Chondrocyte (in vitro differentiated cells): ENCODE data around the gene RASAL2. TPM values are rescaled to one million over a fixed set of nuclear protein-coding genes. Genes with fewer than 3 reads are reported as not detected.

Experiments used
- DNase-seq: peaks from one replicate; pipeline ENCODE4 v3.0.0; 2021; ENCODE audit warnings: mixed read lengths, low spot score
- H3K27ac Mint-ChIP-seq: one replicate; pipeline ENCODE4 v1.8.0; 2021; ENCODE audit warnings: mild to moderate bottlenecking, moderate library complexity, mixed read lengths; ENCODE audit not compliant: unreplicated experiment
- H3K27me3 Mint-ChIP-seq: 2 replicates; pipeline ENCODE4 v1.8.0; 2021; ENCODE audit warnings: low read depth, mixed read lengths
- H3K36me3 Mint-ChIP-seq: 2 replicates; pipeline ENCODE4 v1.8.0; 2021; ENCODE audit warnings: low read depth, mixed read lengths
- H3K4me1 Mint-ChIP-seq: 2 replicates; pipeline ENCODE4 v1.8.0; 2021; ENCODE audit warnings: low read depth, mild to moderate bottlenecking, mixed read lengths
- H3K4me3 Mint-ChIP-seq: one replicate; pipeline ENCODE4 v1.8.0; 2021; ENCODE audit warnings: mild to moderate bottlenecking, moderate library complexity, mixed read lengths; ENCODE audit not compliant: unreplicated experiment
- H3K9me3 Mint-ChIP-seq: 2 replicates; pipeline ENCODE4 v1.8.0; 2021; ENCODE audit warnings: low read depth, mixed read lengths
- total RNA-seq: library from RNA; stranded (reverse); gene quantifications from 3 replicates; pipeline ENCODE4 v1.2.1, GENCODE V29; 2021
- TF ChIP-seq, protein P1 (sequence below): fragments of 200-600 bp; sonication (generic); IDR thresholded peaks from 2 replicates; pipeline ENCODE4 v1.5.0; 2021; ENCODE audit warnings: antibody characterized with exemption, mild to moderate bottlenecking, moderate library complexity

The RASAL2 gene
- total RNA-seq, 1 donor from 2014 or later, result 40.1 TPM

DNA sequence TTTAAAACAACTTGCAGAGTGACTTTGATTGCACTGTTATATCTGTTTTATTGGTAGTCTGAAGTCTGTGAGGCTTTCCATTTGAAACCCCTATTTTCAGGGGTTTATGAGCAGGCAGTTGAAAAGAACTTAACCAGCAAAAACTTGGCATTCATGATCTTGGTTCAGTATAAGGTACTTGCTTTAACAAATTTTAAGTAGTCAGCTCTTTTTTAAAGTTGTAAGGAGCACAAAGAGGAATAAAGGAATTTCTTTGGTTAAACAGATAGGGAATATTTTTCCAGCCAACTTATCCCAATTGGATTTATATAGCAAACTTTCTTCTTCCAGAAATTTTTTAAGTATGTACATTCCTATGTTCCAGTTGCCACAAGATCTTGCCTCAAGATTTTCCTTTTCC lies 138.2 kb downstream of the RASAL2 start:
- Mint-ChIP-seq H3K27me3 (no peaks in the 10 kb centered on the region), H3K27ac (peak overlapping the region; percentile 71), H3K36me3 (no peaks in the 10 kb centered on the region), H3K4me1 (peaks cover 29% of the 10 kb centered on the region), H3K9me3 (no peaks in the 10 kb centered on the region), H3K4me3 (no peak overlapping the region)
- no peak for DNase-seq
- TF ChIP-seq, protein P1, sequence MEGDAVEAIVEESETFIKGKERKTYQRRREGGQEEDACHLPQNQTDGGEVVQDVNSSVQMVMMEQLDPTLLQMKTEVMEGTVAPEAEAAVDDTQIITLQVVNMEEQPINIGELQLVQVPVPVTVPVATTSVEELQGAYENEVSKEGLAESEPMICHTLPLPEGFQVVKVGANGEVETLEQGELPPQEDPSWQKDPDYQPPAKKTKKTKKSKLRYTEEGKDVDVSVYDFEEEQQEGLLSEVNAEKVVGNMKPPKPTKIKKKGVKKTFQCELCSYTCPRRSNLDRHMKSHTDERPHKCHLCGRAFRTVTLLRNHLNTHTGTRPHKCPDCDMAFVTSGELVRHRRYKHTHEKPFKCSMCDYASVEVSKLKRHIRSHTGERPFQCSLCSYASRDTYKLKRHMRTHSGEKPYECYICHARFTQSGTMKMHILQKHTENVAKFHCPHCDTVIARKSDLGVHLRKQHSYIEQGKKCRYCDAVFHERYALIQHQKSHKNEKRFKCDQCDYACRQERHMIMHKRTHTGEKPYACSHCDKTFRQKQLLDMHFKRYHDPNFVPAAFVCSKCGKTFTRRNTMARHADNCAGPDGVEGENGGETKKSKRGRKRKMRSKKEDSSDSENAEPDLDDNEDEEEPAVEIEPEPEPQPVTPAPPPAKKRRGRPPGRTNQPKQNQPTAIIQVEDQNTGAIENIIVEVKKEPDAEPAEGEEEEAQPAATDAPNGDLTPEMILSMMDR, result no peak

DNA sequence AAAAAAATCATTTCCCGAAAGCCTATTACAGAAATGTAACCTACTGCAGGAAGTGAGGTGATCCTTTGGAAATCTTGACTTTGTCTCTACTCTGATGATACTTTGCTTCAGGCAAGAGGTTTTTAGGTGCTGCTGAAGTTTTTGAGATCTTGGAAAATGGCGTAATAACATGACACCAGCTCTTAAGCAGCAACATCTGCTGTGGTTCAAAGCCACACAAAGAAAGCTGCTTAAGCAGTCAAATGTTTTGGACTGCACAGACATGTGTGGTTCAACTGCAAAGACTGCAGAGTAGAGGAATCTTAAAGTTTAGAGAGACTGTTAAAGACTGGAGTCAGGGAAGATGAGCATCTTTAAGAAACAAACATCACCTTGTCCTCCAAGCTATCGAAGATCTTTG lies 139.0 kb downstream of the RASAL2 start:
- TF ChIP-seq, protein P1, result no peak
- no peaks in the 10 kb centered on the region for H3K9me3 Mint-ChIP-seq
- no peak for DNase-seq
- no peaks in the 10 kb centered on the region for H3K27me3 Mint-ChIP-seq
- H3K36me3 Mint-ChIP-seq, result no peaks in the 10 kb centered on the region
- peak overlapping the region; percentile 3 for H3K27ac Mint-ChIP-seq
- no peak overlapping the region for H3K4me3 Mint-ChIP-seq
- peaks cover 30% of the 10 kb centered on the region for H3K4me1 Mint-ChIP-seq

DNA sequence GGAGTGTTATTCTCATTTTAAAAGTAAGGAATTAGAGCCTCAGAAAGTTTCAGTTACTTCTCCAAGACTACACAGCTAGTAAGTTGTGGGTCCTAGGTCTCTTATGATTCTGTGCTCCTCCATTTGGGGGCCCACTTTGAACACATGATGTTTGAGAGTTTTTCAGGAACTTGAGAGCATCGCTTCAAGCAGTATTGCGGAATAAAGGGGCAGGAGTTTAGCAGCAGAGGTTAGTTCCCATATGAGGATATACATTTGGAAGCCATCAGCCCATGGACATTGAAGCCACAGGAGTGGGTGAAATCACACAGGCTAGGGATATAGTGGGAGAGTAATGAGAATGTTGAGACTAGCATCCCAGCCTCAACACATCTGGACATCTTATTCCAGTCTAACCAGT lies 143.2 kb downstream of the RASAL2 start:
- Mint-ChIP-seq H3K4me3 (no peak overlapping the region), H3K36me3 (no peaks in the 10 kb centered on the region), H3K27ac (peak overlapping the region; percentile 53), H3K9me3 (no peaks in the 10 kb centered on the region), H3K27me3 (no peaks in the 10 kb centered on the region), H3K4me1 (peaks cover 56% of the 10 kb centered on the region)
- TF ChIP-seq, protein P1, result no peak
- DNase-seq, result no peak

DNA sequence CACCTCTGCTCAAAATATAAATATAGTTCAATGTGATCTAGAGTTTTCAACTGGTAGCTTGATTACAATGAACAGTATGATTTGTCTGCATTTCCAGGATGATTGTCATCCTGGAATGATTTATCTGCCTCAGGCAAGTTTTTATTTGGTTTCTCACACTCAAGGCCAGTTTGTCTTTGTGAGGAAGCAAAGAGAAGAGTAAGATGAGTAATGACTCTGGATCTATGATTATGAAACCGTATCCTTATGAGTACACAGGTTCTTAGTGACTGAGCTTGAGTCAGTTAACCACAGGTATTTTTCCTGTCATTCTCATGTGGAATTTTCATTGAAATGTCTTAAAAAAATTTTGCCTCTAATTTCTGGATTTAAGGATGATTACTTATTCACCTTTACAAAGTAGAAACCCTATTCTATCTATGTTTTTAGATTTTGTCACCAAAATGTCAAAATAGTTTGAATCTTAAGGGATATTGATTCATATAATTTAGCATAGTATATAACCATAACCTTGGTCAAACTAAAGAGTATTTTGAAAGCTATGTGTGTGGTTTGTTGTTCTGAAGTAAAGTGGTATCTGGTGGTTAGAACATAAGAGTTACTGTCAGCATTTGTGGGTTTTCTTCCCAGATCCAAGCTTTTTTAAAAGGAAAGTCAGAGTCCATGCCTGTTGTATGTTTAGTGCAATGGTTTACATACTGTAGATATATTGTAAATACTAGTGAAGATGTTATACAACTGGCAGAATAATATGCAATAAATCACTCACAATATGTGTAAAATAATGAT lies 145.0 kb downstream of the RASAL2 start:
- H3K9me3 Mint-ChIP-seq, result no peaks in the 10 kb centered on the region
- H3K36me3 Mint-ChIP-seq, result no peaks in the 10 kb centered on the region
- H3K27me3 Mint-ChIP-seq, result no peaks in the 10 kb centered on the region
- TF ChIP-seq, protein P1, result no peak
- DNase-seq, result no peak
- peaks cover 49% of the 10 kb centered on the region for H3K4me1 Mint-ChIP-seq
- H3K27ac Mint-ChIP-seq, result peak overlapping the region; percentile 79
- H3K4me3 Mint-ChIP-seq, result no peak overlapping the region

DNA sequence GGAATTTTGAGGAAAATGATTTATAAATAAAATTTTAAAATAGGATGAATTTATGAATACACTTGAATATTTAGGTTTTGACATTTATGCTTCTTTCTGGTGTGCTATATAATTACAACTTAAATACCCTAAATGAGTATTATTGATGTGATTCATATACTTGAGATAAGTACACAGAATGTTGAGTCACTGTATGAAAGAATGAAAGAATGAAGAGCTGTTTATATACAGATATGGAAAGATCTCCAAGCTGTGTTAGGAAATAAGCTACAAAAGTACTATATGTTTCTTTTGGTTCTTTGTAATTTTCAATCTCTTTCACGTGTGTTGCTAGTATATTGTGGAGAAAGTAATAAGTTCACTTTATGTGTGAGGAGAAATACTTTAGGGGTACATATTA lies 147.2 kb downstream of the RASAL2 start:
- no peaks in the 10 kb centered on the region for H3K9me3 Mint-ChIP-seq
- no peaks in the 10 kb centered on the region for H3K36me3 Mint-ChIP-seq
- no peaks in the 10 kb centered on the region for H3K27me3 Mint-ChIP-seq
- no peak for DNase-seq
- H3K27ac Mint-ChIP-seq, result peak overlapping the region; percentile 64
- H3K4me1 Mint-ChIP-seq, result peaks cover 52% of the 10 kb centered on the region
- no peak overlapping the region for H3K4me3 Mint-ChIP-seq
- TF ChIP-seq, protein P1, result no peak
